PC-3 (cell line): ENCODE measurements around the gene AQP6. TPM values are rescaled to one million over a fixed set of nuclear protein-coding genes. Genes with fewer than 3 reads are reported as not detected.

Experiments used
- ATAC-seq: fragments of 200-7000 bp; cut with Tn5 transposase; 2 replicates; pipeline ENCODE4 v1.9.1; 2020; ENCODE audit warnings: mild to moderate bottlenecking, moderate library complexity
- BruUV-seq: library from RNA; stranded (reverse); fragments of 400-500 nt; replicated peaks from 2 replicates; lab custom pipeline; 2021; lab: Mats Ljungman, UMichigan
- CTCF ChIA-PET: fragments of 300-600 bp; sonication (Branson Sonifier 250); formaldehyde crosslinking; loops from one replicate; lab custom pipeline; 2022; ENCODE audit warnings: antibody characterized with exemption; lab: Charles Lee
- POLR2A ChIA-PET: fragments of 300-600 bp; sonication (Branson Sonifier 250); formaldehyde crosslinking; loops from one replicate; lab custom pipeline; 2022; ENCODE audit warnings: antibody characterized with exemption; ENCODE audit not compliant: unreplicated experiment; lab: Charles Lee
- DNase-seq: peaks from one replicate; pipeline ENCODE4 v3.0.0-alpha.2; 2015
- H2AFZ ChIP-seq: fragments of 300-600 bp; sonication (generic); 2 replicates; pipeline ENCODE4 v1.6.0; 2016; ENCODE audit warnings: antibody characterized with exemption, low read length
- H3F3A ChIP-seq: fragments of 300-600 bp; sonication (generic); one replicate; pipeline ENCODE4 v1.6.0; 2017; ENCODE audit warnings: antibody characterized with exemption, low read length, control low read depth, mild to moderate bottlenecking; ENCODE audit not compliant: unreplicated experiment
- H3K27ac ChIP-seq: fragments of 300-600 bp; sonication (generic); 2 replicates; pipeline ENCODE4 v1.5.1; 2016; ENCODE audit warnings: mild to moderate bottlenecking, low read length
- H3K27me3 ChIP-seq: fragments of 300-600 bp; sonication (generic); 2 replicates; pipeline ENCODE4 v1.6.1; 2016; ENCODE audit warnings: low read length, mixed read lengths
- H3K36me3 ChIP-seq: fragments of 300-600 bp; sonication (generic); 2 replicates; pipeline ENCODE4 v1.6.1; 2016; ENCODE audit warnings: low read depth, mixed run types, low read length, mixed read lengths
- H3K4me1 ChIP-seq: fragments of 300-600 bp; sonication (generic); 2 replicates; pipeline ENCODE4 v1.5.1; 2016; ENCODE audit warnings: low read length; ENCODE audit not compliant: insufficient read depth
- H3K4me2 ChIP-seq: fragments of 300-600 bp; sonication (generic); 2 replicates; pipeline ENCODE4 v1.6.0; 2016; ENCODE audit warnings: low read length
- H3K4me3 ChIP-seq: fragments of 300-600 bp; sonication (generic); 2 replicates; pipeline ENCODE4 v1.5.1; 2016; ENCODE audit warnings: mild to moderate bottlenecking, low read length, mixed read lengths
- H3K79me2 ChIP-seq: fragments of 300-600 bp; sonication (generic); 2 replicates; pipeline ENCODE4 v1.6.1; 2017; ENCODE audit warnings: low read length, mixed read lengths
- H3K9ac ChIP-seq: fragments of 300-600 bp; sonication (generic); 2 replicates; pipeline ENCODE4 v1.6.0; 2016; ENCODE audit warnings: mild to moderate bottlenecking, low read length
- H3K9me2 ChIP-seq: fragments of 300-600 bp; sonication (generic); replicated peaks from 2 replicates; pipeline ENCODE4 v1.6.1; 2016; ENCODE audit warnings: mixed run types, low read length, mixed read lengths
- H3K9me3 ChIP-seq: fragments of 300-600 bp; sonication (generic); 2 replicates; pipeline ENCODE4 v1.6.1; 2016; ENCODE audit warnings: low read length, mixed read lengths
- H4K20me1 ChIP-seq: fragments of 300-600 bp; sonication (generic); 2 replicates; pipeline ENCODE4 v1.6.1; 2016; ENCODE audit warnings: low read length, mixed read lengths
- CTCF ChIP-seq: fragments of 300-600 bp; sonication (generic); conservative IDR thresholded peaks from 2 replicates; pipeline ENCODE4 v1.5.1; 2017; ENCODE audit warnings: antibody characterized with exemption, low read depth, mild to moderate bottlenecking, low read length
- EZH2 ChIP-seq: fragments of 300-600 bp; sonication (generic); IDR thresholded peaks from one replicate; pipeline ENCODE4 v1.6.1; 2017; ENCODE audit warnings: antibody characterized with exemption, mild to moderate bottlenecking, low read length; ENCODE audit not compliant: unreplicated experiment
- EZH2phosphoT487 ChIP-seq: fragments of 300-600 bp; sonication (generic); IDR thresholded peaks from 2 replicates; pipeline ENCODE4 v1.6.1; 2018; ENCODE audit warnings: mild to moderate bottlenecking, antibody characterized with exemption, low read length, borderline replicate concordance
- intact Hi-C: fragments of 100-400 bp; cut with micrococcal nuclease; formaldehyde crosslinking; loops from 2 replicates; pipeline ENCODE4 v1.9.0; 2023
- total RNA-seq: library from RNA; depleted of rRNA; stranded (reverse); fragments of >200 nt; gene quantifications from 2 replicates; pipeline ENCODE4 v1.2.3, GENCODE V29; 2014

Gene AQP6
- total RNA-seq, 1 experiment from 2014 or later, result not detected

DNA sequence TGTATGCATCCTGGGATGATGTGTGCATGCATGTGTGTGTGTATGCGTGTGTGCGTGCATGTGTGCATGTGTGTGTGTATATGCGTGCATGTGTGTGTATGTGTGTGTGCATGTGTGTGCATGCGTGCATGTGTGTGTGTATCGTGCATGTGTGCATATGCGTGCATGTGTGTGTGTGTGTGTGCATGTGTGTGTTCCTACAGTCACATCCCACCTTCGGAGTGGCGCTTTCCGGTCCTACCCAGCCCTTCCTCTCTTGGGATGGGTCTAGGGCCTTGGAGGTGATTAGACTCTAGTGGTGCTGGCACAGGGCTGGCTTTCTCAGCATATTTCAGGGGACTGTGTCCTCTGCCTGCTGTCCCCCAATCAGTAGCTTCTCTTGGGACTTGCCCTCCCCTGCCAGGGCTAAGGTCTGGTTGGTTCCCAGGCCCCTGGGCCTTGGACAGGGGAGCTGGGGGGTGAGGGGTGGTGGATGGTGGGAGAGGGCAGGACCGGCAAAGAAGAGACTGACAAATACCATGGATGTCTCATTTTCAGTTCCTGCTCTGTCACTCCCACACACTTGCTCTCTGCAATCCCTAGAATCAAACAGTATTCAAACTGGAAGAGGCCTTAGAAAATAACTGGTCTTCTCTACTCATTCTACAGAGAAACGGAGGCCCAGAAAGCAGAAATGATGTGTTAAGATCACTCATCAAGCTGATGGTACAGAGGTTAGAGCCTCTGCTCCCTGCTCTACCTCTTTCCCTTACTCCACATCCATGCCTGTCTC lies 47.1 kb upstream of the AQP6 start:
- no peak overlapping the region for H2AFZ ChIP-seq
- no peaks in the 10 kb centered on the region for H4K20me1 ChIP-seq
- H3K4me3 ChIP-seq, result no peak overlapping the region
- no peak overlapping the region for H3K9ac ChIP-seq
- no peaks in the 10 kb centered on the region for H3K9me3 ChIP-seq
- H3K9me2 ChIP-seq, result no peaks in the 10 kb centered on the region
- intact Hi-C loops, result no loop called here
- no TSS peak for BruUV-seq
- POLR2A ChIA-PET, result no interaction called here
- no peak overlapping the region for H3K27ac ChIP-seq
- ATAC-seq (no peak), DNase-seq (no peak)
- H3K27me3 ChIP-seq, result no peaks in the 10 kb centered on the region
- H3K36me3 ChIP-seq, result no peaks in the 10 kb centered on the region
- no peaks in the 10 kb centered on the region; the same call in 1 of the 2 replicates for H3K4me1 ChIP-seq
- H3F3A ChIP-seq, result no peaks in the 10 kb centered on the region
- H3K4me2 ChIP-seq, result no peak overlapping the region
- CTCF ChIA-PET, result no interaction called here
- H3K79me2 ChIP-seq, result no peaks in the 10 kb centered on the region
- TF ChIP-seq EZH2, result no peak
- no peak for TF ChIP-seq EZH2phosphoT487
- TF ChIP-seq CTCF, result no peak

- Histone ChIP-seq H2AFZ (no peak overlapping the region), H3K36me3 (no peaks in the 10 kb centered on the region), H3F3A (no peaks in the 10 kb centered on the region), H3K4me3 (no peak overlapping the region), H3K9me3 (no peaks in the 10 kb centered on the region), H3K4me2 (no peak overlapping the region), H3K4me1 (no peaks in the 10 kb centered on the region), H4K20me1 (no peaks in the 10 kb centered on the region), H3K9me2 (no peaks in the 10 kb centered on the region), H3K27ac (no peak overlapping the region), H3K79me2 (no peaks in the 10 kb centered on the region), H3K9ac (no peak overlapping the region), H3K27me3 (no peaks in the 10 kb centered on the region)
- TF ChIP-seq CTCF (no peak), EZH2 (no peak), EZH2phosphoT487 (no peak)
- ChIA-PET POLR2A (no interaction called here), CTCF (no interaction called here)
- BruUV-seq, result no TSS peak
- no peak for DNase-seq
- no peak for ATAC-seq
- intact Hi-C loops, result no loop called here
Observed at GRCh38 chr12:49928471-49928870, 44.3 kb upstream of the AQP6 start.

GRCh38 chr12:49929581-49929980 lies 43.2 kb upstream of the AQP6 start:
- Histone ChIP-seq H3K9ac (no peak overlapping the region), H3K36me3 (no peaks in the 10 kb centered on the region), H3K9me3 (no peaks in the 10 kb centered on the region), H3K27me3 (no peaks in the 10 kb centered on the region), H3K27ac (no peak overlapping the region), H3K79me2 (no peaks in the 10 kb centered on the region), H3K4me1 (no peaks in the 10 kb centered on the region; the same call in 1 of the 2 replicates), H3F3A (no peaks in the 10 kb centered on the region), H2AFZ (no peak overlapping the region), H3K9me2 (no peaks in the 10 kb centered on the region), H4K20me1 (no peaks in the 10 kb centered on the region), H3K4me2 (no peak overlapping the region), H3K4me3 (no peak overlapping the region)
- DNase-seq (no peak), ATAC-seq (no peak)
- no TSS peak for BruUV-seq
- ChIA-PET CTCF (no interaction called here), POLR2A (no interaction called here)
- intact Hi-C loops, result no loop called here
- TF ChIP-seq EZH2phosphoT487, result no peak
- no peak for TF ChIP-seq CTCF
- TF ChIP-seq EZH2, result no peak
